Fibroblast of lung (primary cell): ENCODE data around the gene INIP.

Experiments used
- CTCF ChIP-seq, 2 donors: IDR thresholded peaks in 1 of 2; conservative IDR thresholded peaks in 1 of 2; 1 replicate in 1 of 2; 2 replicates in 1 of 2; pipeline ENCODE4 v1.5.1; 2011 to 2012; ENCODE audit warnings: low read length in 2 of 2, control low read depth in 1 of 2, inconsistent platforms in 1 of 2, low read depth in 1 of 2, mild to moderate bottlenecking in 1 of 2
- EZH2 ChIP-seq: IDR thresholded peaks from 2 replicates; pipeline ENCODE4 v1.5.1; 2012; ENCODE audit warnings: low read length, control low read depth, mild to moderate bottlenecking; ENCODE audit errors: missing control alignments

- TF ChIP-seq CTCF (conservative IDR thresholded peaks at IDR 0.05 in 1 of 2, IDR thresholded peaks at IDR 0.05 in 1 of 2; ENCODE audit: low read depth in 1 of 2, low read length in 2 of 2) (no peak), EZH2 (no peak)
These were observed 1.8 kb upstream of the INIP start for GRCh38 chr9:112719696-112720095.
